Measurements from ENCODE around the gene PMEL. TPM values are rescaled to one million over a fixed set of nuclear protein-coding genes. Genes with fewer than 3 reads are reported as not detected.
"Not testable (repeated sequence)": the region's sequence is repeated elsewhere in the genome, so short reads cannot be mapped to it uniquely, and the experiment has no call there.

PMEL gene
- total and polyA plus RNA-seq, 8 donors = 0.58 to 4.0 (median 1.3) TPM; not detected in 1

DNA sequence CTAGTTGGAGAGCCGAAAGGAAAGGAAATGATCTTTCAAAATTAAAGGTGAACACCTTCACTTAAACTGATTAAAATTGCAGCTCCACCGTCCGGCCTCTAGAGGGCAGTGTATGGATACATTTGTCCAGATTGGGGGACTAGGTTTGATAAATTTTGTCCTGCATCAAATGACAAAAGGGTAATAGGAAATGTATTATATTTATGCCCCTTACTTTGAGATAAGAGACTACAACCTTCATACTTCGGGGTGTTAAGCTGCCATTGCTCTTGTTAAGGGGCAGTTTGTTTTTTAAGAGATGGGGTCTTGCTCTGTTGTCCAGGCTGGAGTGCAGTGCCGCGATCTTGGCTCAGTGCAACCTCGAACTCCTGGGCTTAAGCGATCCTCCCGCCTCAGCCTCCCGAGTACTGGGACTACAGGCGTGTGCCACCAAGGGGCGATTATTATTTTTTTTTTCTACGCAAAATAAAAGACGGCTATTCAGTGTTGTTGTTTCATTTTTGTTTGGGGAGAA, 30.4 kb upstream of the PMEL start:
- Histone ChIP-seq H3K36me3 (peaks cover 32 to 56% (median 49%) of the 10 kb centered on the region in 4 donors), H3K27me3 (no peaks in the 10 kb centered on the region), H3K4me1 (peaks cover 7 to 41% (median 32%) of the 10 kb centered on the region in 4 donors), H3K4me3 (peak overlapping the region; percentile 59 to 68 (median 63)), H3K27ac (peak overlapping the region; percentile 72 to 88 (median 86)), H3K9me3 (no peaks in the 10 kb centered on the region)
- intact Hi-C loops (cut with DNase I; ENCODE audit: low total_unique reads) = no loop called here
- WGBS, 5 donors = 22 to 32% (median 26%) methylated on average over 14 of the region's 14 CpGs
- peak; percentile 67 to 89 for DNase-seq
- no peak for TF ChIP-seq EP300 (IDR thresholded peaks at IDR 0.05)
- peak in 1 of 3 donors; percentile 23 for TF ChIP-seq POLR2AphosphoS5 (IDR thresholded peaks at IDR 0.05)
- TF ChIP-seq, protein P1, sequence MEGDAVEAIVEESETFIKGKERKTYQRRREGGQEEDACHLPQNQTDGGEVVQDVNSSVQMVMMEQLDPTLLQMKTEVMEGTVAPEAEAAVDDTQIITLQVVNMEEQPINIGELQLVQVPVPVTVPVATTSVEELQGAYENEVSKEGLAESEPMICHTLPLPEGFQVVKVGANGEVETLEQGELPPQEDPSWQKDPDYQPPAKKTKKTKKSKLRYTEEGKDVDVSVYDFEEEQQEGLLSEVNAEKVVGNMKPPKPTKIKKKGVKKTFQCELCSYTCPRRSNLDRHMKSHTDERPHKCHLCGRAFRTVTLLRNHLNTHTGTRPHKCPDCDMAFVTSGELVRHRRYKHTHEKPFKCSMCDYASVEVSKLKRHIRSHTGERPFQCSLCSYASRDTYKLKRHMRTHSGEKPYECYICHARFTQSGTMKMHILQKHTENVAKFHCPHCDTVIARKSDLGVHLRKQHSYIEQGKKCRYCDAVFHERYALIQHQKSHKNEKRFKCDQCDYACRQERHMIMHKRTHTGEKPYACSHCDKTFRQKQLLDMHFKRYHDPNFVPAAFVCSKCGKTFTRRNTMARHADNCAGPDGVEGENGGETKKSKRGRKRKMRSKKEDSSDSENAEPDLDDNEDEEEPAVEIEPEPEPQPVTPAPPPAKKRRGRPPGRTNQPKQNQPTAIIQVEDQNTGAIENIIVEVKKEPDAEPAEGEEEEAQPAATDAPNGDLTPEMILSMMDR (IDR thresholded peaks at IDR 0.05) = peak in 5 of 7 experiments; percentile 68 to 89 (median 84)
- TF ChIP-seq POLR2A (IDR thresholded peaks at IDR 0.05) = no peak

DNA sequence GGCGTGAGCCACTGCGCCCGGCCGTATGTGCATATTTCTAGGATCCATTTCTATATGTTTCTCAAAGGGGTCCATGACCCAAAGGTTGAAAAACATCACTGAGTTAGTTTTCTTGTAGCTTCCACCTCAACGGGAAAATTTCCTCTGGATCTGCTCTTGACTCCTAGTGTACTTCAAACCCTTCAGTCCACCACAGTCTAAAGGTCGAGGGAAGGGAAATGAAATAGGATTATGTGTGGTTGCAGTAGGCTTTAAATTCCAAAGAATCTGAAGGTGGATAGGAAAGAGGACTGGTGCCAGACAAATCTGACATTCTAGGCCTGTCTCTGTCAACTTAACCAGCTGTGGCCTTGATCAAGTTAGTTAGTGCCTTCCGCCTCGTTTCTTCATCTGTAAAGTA, 29.5 kb upstream of the PMEL start:
- WGBS, 5 donors = 73 to 81% (median 80%) methylated on average over 8 of the region's 8 CpGs
- intact Hi-C loops (cut with DNase I; ENCODE audit: low total_unique reads) = no loop called here
- DNase-seq = no peak
- no peak for TF ChIP-seq EP300 (IDR thresholded peaks at IDR 0.05)
- no peak for TF ChIP-seq POLR2A (IDR thresholded peaks at IDR 0.05)
- TF ChIP-seq, protein P1 (IDR thresholded peaks at IDR 0.05) = no peak
- TF ChIP-seq POLR2AphosphoS5 (IDR thresholded peaks at IDR 0.05) = no peak
- no peaks in the 10 kb centered on the region for H3K9me3 ChIP-seq
- H3K27ac ChIP-seq = peak overlapping the region in 3 of 5 donors; percentile 82 to 88 (median 86)
- H3K4me1 ChIP-seq = peaks cover 7 to 37% (median 27%) of the 10 kb centered on the region in 4 donors
- H3K36me3 ChIP-seq = peaks cover 41 to 63% (median 55%) of the 10 kb centered on the region in 4 donors
- no peaks in the 10 kb centered on the region for H3K27me3 ChIP-seq
- no peak overlapping the region for H3K4me3 ChIP-seq

DNA sequence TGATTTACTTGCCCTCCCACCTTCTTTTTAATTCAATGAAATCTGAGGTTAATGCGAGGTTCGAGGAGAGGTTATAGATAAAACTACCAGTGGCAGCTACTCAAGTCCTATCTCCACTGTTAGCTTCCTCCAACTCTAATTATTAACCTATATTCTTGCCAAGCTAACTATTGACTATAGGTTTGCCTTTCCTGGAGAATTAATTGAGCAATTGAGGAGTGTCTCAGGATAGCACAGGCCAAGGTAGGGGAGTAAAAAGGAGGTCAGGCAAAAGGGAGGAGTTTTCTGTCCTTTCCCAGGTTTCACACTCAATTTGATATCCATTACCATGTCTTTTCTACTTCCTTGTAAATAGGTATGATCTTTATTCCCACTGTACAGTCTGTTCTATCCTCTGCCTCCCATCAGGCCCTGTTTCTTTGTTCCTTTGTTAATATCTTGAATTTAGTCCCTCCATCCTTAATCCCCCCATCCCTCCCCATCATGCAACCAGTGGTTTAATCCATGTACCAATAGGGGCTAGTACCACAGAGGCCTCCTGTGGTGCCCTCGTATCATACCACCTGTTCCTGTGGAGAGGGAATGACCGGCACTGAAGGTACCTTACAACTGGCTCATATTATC, 27.5 kb upstream of the PMEL start:
- Histone ChIP-seq H3K9me3 (no peaks in the 10 kb centered on the region), H3K27ac (peak overlapping the region in 1 of 5 donors; percentile 7), H3K4me1 (peaks cover 7 to 21% (median 18%) of the 10 kb centered on the region in 4 donors), H3K4me3 (no peak overlapping the region), H3K36me3 (peaks cover 59 to 73% (median 71%) of the 10 kb centered on the region in 4 donors), H3K27me3 (no peaks in the 10 kb centered on the region)
- WGBS, 5 donors = 54 to 74% (median 65%) methylated on average over 4 of the region's 4 CpGs
- TF ChIP-seq EP300 (IDR thresholded peaks at IDR 0.05) (no peak), POLR2AphosphoS5 (IDR thresholded peaks at IDR 0.05) (no peak), POLR2A (IDR thresholded peaks at IDR 0.05) (no peak)
- TF ChIP-seq, protein P1 (IDR thresholded peaks at IDR 0.05) = no peak
- no peak for DNase-seq
- intact Hi-C loops (cut with DNase I; ENCODE audit: low total_unique reads) = no loop called here

DNA sequence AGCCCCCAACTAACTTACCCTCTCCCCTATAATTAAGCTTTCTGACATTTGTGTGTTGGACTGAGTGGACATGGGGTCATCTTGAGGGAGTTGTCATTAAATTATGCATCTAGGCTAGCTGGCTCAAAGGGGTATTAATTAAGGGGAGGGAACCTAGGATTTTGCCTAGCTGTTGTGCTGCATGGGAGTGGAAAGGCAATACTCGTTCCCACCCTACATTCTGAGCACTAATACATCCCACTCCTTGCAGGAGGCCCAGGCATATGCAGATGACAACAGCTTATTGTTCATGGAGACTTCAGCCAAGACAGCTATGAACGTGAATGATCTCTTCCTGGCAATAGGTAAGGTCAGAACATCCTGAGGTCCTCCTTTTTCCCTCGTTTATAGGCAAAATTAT, 25.3 kb upstream of the PMEL start:
- intact Hi-C loops (cut with DNase I; ENCODE audit: low total_unique reads) = no loop called here
- no peak for TF ChIP-seq EP300 (IDR thresholded peaks at IDR 0.05)
- TF ChIP-seq, protein P1 (IDR thresholded peaks at IDR 0.05) = no peak
- TF ChIP-seq POLR2AphosphoS5 (IDR thresholded peaks at IDR 0.05) = no peak
- TF ChIP-seq POLR2A (IDR thresholded peaks at IDR 0.05) = no peak
- DNase-seq = no peak
- H3K36me3 ChIP-seq = peaks cover 76 to 95% (median 93%) of the 10 kb centered on the region in 4 donors
- 86 to 91% (median 89%) methylated on average over 3 of the region's 3 CpGs for WGBS, 5 donors
- H3K4me1 ChIP-seq = peaks cover 0 to 5% (median 2%) of the 10 kb centered on the region in 4 donors
- no peaks in the 10 kb centered on the region for H3K27me3 ChIP-seq
- H3K4me3 ChIP-seq = no peak overlapping the region
- H3K9me3 ChIP-seq = no peaks in the 10 kb centered on the region
- H3K27ac ChIP-seq = no peak overlapping the region

DNA sequence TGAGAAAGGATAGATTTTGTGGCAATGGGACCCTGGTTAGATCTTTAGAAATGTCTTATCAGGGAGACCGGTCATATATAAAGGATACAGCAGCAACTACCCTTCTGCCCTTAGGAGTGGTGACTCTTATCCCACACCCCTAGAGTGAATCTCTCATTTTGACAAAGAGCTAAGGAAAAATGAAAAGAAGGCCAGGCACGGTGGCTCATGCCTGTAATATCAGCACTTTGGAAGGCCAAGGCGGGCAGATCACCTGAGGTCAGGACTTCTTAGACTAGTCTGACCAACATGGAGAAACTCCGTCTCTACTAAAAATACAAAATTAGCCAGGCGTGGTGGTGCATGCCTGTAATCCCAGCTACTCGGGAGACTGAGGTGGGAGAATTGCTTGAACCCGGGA, 20.1 kb upstream of the PMEL start:
- not testable (repeated sequence) for H3K4me3 ChIP-seq, H3K27ac ChIP-seq, H3K27me3 ChIP-seq, H3K9me3 ChIP-seq, DNase-seq
- WGBS, 5 donors = 90 to 95% (median 94%) methylated on average over 7 of the region's 7 CpGs
- intact Hi-C loops (cut with DNase I; ENCODE audit: low total_unique reads) = loop anchor here (10.0 kb wide), 1 partner anchor 49 kb away; no protein-coding TSS in a partner anchor
- H3K36me3 ChIP-seq = peaks cover 52 to 91% (median 85%) of the 10 kb centered on the region in 4 donors
- peaks cover 0 to 32% (median 0%) of the 10 kb centered on the region in 4 donors for H3K4me1 ChIP-seq
